Measurements from ENCODE around the gene PDLIM3. TPM values are rescaled to one million over a fixed set of nuclear protein-coding genes. Genes with fewer than 3 reads are reported as not detected.

PDLIM3 gene
- total RNA-seq, 1 donor from 2014 or later: 2.5 TPM

DNA sequence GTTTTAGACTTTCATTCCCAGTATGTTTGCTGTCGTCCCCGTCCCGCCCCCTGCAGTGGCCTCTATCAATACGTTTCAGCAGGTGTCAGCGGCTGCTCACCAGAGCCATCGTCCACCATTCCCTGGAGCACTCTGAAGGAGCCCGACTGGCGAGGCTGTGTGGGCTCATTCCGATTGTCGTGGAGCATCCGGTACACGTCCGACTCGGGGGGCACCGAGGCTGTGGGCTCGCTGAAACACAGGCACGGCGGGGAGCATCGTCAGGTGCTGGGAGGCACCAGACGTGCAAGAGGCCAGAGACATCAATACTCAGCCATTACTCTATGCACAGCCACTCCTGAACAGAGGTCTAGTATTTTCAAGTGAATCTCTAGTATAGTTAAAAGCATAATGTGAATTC, 28.9 kb downstream of the PDLIM3 start:
- Mint-ChIP-seq H3K27ac (no peak overlapping the region), H3K27me3 (ENCODE audit: low read depth) (peaks cover 27% of the 10 kb centered on the region), H3K36me3 (ENCODE audit: low read depth) (no peaks in the 10 kb centered on the region), H3K9me3 (no peaks in the 10 kb centered on the region), H3K4me3 (ENCODE audit: low read depth) (no peak overlapping the region), H3K4me1 (ENCODE audit: low read depth) (no peaks in the 10 kb centered on the region)
- no peak for DNase-seq (ENCODE audit: low spot score)
- intact Hi-C loops (cut with micrococcal nuclease): no loop called here

DNA sequence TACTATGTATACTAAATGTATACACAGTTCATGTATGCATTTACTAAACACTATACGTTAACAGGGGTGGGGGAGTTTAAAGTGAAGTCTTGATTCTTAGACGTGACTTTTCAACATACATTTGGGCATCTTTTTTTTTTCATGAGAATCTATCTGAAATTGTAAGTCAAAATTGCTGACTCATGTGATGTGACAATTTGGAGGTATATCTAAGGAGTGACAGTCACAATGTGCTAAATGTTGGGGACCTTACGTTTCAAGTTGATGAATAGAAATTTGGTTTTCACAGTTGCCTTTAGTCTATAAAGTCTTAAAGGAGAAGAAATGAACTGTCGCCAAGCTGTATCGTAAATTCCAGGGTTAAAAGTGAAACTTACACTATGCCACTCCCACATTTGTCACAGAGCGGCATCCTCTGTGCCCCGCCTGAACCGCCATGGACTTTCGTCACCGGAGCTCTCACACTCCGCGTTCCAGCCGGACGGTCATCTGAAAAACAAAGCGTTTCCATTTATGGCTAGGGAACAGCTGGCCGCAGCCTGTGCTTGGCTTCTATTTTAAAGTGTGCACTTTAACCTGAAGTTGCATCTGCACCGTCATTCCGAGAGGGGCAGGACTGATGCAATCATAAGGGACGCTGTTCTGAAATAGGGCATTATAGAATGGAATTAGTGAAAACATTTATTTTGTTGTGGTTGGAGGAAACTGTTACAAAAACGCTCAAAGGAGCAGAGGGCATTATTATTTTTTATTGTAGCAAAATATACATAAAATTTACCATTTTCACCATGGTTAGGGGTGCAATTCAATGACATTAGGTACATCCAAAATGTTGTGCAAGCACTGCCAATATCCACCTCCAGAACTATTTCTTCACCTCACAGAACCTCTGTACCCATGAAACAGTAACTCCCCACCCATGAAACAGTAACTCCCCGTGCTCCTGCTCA, 30.9 kb downstream of the PDLIM3 start:
- Mint-ChIP-seq H3K9me3 (no peaks in the 10 kb centered on the region), H3K27ac (no peak overlapping the region), H3K27me3 (ENCODE audit: low read depth) (peaks cover 13% of the 10 kb centered on the region), H3K4me3 (ENCODE audit: low read depth) (no peak overlapping the region), H3K4me1 (ENCODE audit: low read depth) (no peaks in the 10 kb centered on the region), H3K36me3 (ENCODE audit: low read depth) (no peaks in the 10 kb centered on the region)
- DNase-seq (ENCODE audit: low spot score): no peak
- intact Hi-C loops (cut with micrococcal nuclease): no loop called here

DNA sequence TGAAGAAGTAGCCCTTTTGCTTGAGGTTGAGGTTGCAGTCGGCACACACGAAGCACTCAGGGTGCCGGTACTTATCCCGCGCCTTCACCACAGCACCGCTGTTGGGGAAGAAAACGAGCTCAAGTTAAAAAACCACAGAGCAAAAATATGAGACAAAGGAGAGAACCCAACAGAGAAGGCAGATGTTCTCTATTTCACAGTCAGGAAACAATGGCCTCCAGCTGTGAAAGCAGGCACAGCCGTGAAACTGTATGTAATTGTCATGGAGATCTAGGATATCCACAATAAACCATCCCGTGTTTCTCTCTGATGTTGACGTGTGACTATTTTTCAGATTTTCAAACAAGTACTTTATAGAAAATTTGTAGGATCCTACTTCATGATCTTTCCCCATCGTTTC, 32.9 kb downstream of the PDLIM3 start:
- no peak overlapping the region for H3K4me3 Mint-ChIP-seq (ENCODE audit: low read depth)
- H3K27me3 Mint-ChIP-seq (ENCODE audit: low read depth): peaks cover 3% of the 10 kb centered on the region
- no peaks in the 10 kb centered on the region for H3K4me1 Mint-ChIP-seq (ENCODE audit: low read depth)
- DNase-seq (ENCODE audit: low spot score): no peak
- intact Hi-C loops (cut with micrococcal nuclease): no loop called here
- no peaks in the 10 kb centered on the region for H3K9me3 Mint-ChIP-seq
- H3K36me3 Mint-ChIP-seq (ENCODE audit: low read depth): no peaks in the 10 kb centered on the region
- no peak overlapping the region for H3K27ac Mint-ChIP-seq

DNA sequence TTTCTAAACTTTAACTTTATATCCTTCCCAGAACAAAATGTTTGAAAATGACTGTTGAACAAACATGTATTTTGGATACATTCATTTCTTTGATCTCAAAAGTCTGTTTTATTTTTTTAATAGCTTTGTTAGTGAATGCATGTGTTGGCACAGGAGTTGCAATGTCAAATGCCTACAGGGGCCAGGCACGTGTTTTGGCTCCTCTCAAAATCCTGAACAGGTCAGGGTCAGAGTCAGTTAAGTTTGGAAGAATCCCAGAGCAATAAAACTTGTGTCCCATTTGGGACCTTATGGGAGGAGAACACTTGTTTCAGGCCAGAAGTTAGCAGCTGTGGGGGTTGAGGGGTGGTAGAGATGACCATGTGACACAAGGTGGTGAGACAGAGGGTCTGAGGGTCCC, 34.7 kb downstream of the PDLIM3 start:
- H3K9me3 Mint-ChIP-seq: no peaks in the 10 kb centered on the region
- no peaks in the 10 kb centered on the region for H3K4me1 Mint-ChIP-seq (ENCODE audit: low read depth)
- H3K36me3 Mint-ChIP-seq (ENCODE audit: low read depth): no peaks in the 10 kb centered on the region
- DNase-seq (ENCODE audit: low spot score): no peak
- no peaks in the 10 kb centered on the region for H3K27me3 Mint-ChIP-seq (ENCODE audit: low read depth)
- intact Hi-C loops (cut with micrococcal nuclease): no loop called here
- no peak overlapping the region for H3K27ac Mint-ChIP-seq
- no peak overlapping the region for H3K4me3 Mint-ChIP-seq (ENCODE audit: low read depth)

DNA sequence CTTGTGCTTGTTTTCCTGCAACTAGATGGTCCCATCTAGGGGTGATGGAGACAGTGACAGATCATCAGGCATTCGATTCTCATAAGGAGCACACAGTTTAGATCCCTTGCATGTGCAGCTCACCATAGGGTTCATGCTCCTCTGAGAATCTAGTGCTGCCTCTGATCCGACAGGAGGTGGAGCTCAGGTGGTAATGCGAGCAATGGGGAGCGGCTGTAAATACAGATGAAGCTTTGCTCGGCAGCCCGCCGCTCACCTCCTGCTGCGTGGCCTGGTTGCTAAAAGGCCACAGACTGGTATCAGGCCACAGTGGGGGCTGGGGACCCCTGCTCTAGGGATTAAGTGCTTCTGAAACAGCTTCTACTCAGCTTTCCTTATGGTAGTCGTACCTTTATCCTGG, 35.3 kb downstream of the PDLIM3 start:
- H3K9me3 Mint-ChIP-seq: no peaks in the 10 kb centered on the region
- H3K4me3 Mint-ChIP-seq (ENCODE audit: low read depth): no peak overlapping the region
- H3K36me3 Mint-ChIP-seq (ENCODE audit: low read depth): no peaks in the 10 kb centered on the region
- no peaks in the 10 kb centered on the region for H3K4me1 Mint-ChIP-seq (ENCODE audit: low read depth)
- intact Hi-C loops (cut with micrococcal nuclease): no loop called here
- H3K27me3 Mint-ChIP-seq (ENCODE audit: low read depth): no peaks in the 10 kb centered on the region
- H3K27ac Mint-ChIP-seq: no peak overlapping the region
- DNase-seq (ENCODE audit: low spot score): no peak

DNA sequence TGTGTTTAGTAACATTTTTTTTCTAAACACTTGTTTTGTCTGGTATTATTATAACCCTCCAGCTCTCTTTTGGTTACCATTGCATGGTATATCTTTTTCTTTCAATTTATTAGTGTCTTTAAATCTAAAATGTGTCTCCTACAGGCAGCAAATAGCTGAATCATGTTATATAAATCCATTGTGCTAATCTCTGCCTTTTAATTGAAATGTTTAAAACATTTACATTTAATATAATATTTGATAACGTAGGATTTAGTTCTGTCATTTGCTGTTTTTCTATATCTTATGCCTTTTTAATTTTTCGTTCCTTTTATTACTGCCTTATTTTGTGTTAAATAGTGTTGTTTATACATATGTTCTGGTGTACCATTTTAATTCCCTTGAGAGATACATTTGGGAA, 46.7 kb downstream of the PDLIM3 start:
- H3K27me3 Mint-ChIP-seq (ENCODE audit: low read depth): peaks cover 10% of the 10 kb centered on the region
- H3K27ac Mint-ChIP-seq: no peak overlapping the region
- H3K4me1 Mint-ChIP-seq (ENCODE audit: low read depth): no peaks in the 10 kb centered on the region
- intact Hi-C loops (cut with micrococcal nuclease): no loop called here
- H3K36me3 Mint-ChIP-seq (ENCODE audit: low read depth): no peaks in the 10 kb centered on the region
- H3K4me3 Mint-ChIP-seq (ENCODE audit: low read depth): no peak overlapping the region
- H3K9me3 Mint-ChIP-seq: peaks cover 20% of the 10 kb centered on the region
- DNase-seq (ENCODE audit: low spot score): no peak

DNA sequence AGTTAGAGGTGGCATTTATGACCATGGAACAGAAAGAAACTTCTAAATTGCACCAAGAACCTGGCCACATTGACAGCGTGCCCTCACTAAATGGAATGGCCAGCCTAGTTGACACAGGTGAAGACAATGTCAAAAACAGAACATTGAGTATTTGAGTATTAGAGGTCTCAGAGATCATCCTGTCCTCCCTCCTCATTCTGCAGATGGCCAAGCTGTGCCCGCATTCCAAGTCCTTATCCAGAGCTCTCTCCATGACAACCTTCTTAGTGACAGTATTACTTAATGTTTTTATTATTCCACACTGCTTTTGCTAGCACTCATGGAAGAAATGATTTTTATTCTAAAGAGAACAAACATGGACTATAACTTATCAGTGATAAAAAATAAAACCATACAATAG, 53.9 kb downstream of the PDLIM3 start:
- DNase-seq (ENCODE audit: low spot score): no peak
- intact Hi-C loops (cut with micrococcal nuclease): no loop called here
- Mint-ChIP-seq H3K4me1 (ENCODE audit: low read depth) (peaks cover 4% of the 10 kb centered on the region), H3K27me3 (ENCODE audit: low read depth) (peaks cover 53% of the 10 kb centered on the region), H3K9me3 (no peaks in the 10 kb centered on the region), H3K4me3 (ENCODE audit: low read depth) (no peak overlapping the region), H3K36me3 (ENCODE audit: low read depth) (no peaks in the 10 kb centered on the region), H3K27ac (no peak overlapping the region)

DNA sequence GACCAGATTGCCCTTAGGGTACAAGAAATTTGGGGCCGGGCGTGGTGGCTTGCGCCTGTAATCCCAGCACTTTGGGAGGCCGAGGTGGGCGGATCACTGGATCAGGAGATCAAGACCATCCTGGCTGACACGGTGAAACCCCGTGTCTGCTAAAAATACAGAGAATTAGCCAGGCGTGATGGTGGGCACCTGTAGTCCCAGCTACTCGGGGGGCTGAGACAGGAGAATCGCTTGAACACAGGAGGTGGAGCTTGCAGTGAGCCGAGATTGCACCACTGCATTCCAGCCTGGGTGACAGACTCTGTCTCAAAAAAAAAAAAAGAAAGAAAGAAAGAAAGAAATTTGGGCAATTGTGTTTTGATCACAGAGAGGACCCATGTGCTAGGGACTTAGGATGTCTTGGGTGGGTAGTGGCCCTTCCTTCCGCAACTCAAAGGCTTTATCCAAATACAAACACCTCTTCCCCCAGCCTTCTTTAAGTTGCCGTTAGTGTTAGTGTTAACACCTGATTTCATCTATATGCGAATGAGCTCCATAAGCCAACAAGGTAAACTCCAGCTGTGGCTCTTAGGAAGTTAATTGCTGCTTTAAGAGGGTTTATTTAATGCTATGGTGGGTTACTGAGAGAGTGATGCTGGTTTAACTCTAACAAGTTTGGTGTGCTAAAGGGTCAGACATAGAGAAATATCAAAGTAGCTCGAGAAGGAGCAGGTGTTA, 55.1 kb downstream of the PDLIM3 start:
- intact Hi-C loops (cut with micrococcal nuclease): no loop called here
- DNase-seq (ENCODE audit: low spot score): no peak
- Mint-ChIP-seq H3K27me3 (ENCODE audit: low read depth) (peaks cover 52% of the 10 kb centered on the region), H3K9me3 (no peaks in the 10 kb centered on the region), H3K27ac (no peak overlapping the region), H3K4me1 (ENCODE audit: low read depth) (peaks cover 4% of the 10 kb centered on the region), H3K4me3 (ENCODE audit: low read depth) (no peak overlapping the region), H3K36me3 (ENCODE audit: low read depth) (no peaks in the 10 kb centered on the region)

DNA sequence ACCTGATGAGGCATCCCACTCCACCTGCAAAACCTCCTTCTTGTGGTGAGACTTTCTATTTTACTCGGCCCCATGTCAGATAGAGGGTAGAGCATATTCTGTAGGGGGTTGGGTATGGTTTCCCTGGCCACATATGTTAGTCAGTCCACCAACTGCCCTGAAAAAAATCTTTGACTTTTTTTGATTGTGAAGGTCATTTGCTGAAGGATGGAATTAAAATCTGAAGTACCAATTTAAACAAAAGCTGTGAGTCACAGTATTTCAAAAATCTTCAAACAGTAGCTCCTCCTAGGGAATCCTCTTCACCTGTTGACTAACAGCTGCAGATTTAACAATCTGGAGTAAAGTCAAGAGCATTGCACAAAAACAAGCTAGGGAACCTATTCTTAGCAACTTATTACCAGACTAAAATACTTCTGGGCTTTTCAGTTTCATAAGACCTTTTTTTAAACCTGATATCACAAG, 55.8 kb downstream of the PDLIM3 start:
- no peak overlapping the region for H3K4me3 Mint-ChIP-seq (ENCODE audit: low read depth)
- H3K9me3 Mint-ChIP-seq: no peaks in the 10 kb centered on the region
- no peak for DNase-seq (ENCODE audit: low spot score)
- no peaks in the 10 kb centered on the region for H3K36me3 Mint-ChIP-seq (ENCODE audit: low read depth)
- H3K27me3 Mint-ChIP-seq (ENCODE audit: low read depth): peaks cover 52% of the 10 kb centered on the region
- intact Hi-C loops (cut with micrococcal nuclease): no loop called here
- no peak overlapping the region for H3K27ac Mint-ChIP-seq
- peaks cover 4% of the 10 kb centered on the region for H3K4me1 Mint-ChIP-seq (ENCODE audit: low read depth)

DNA sequence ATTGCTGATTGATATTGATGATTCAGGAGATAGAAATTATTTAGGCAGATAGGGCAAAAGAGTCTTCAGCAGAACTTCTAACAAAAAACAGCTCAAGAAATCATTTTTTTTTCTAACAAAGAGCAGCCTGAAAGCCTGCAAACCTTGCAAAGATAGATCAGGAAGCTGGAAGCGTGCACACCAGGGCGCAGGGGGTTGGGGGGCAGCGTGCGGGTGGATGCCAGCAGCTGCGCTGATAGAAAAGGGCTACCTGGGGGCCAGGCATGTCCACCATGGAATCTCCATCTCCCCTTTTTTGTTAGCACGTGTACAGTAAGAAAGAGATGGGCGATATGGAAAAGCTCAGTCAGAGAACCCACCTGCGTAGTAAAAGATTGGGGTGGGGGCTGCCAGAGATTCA, 62.1 kb downstream of the PDLIM3 start:
- DNase-seq (ENCODE audit: low spot score): no peak
- intact Hi-C loops (cut with micrococcal nuclease): loop anchor here (5.0 kb wide), 2 partner anchors 719 to 1966 kb away; partner anchors contain the start of genes CYP4V2 and ING2
- Mint-ChIP-seq H3K36me3 (ENCODE audit: low read depth) (no peaks in the 10 kb centered on the region), H3K27ac (no peak overlapping the region), H3K4me1 (ENCODE audit: low read depth) (peaks cover 8% of the 10 kb centered on the region), H3K27me3 (ENCODE audit: low read depth) (peaks cover 46% of the 10 kb centered on the region), H3K4me3 (ENCODE audit: low read depth) (no peak overlapping the region), H3K9me3 (no peaks in the 10 kb centered on the region)

DNA sequence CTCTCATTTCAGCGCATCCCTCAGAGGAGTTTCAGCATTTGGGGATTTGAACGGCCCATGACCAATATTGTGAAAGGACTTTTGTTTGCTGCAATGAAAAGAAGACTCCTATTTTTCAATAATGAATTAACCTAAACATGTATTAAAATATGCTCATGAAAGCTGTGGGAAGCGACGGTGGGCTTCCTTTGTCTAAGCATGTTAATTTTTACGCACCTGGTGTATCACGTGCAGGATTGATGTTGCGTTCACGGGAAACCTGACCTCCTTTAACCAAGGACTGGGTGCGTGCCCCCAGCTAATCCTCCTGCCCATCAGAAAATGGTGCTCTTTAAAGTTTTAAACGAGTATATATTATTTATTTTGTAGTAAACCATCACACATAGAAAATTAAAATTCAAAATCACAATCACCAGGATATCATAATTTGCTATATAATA, 63.2 kb downstream of the PDLIM3 start:
- no peaks in the 10 kb centered on the region for H3K36me3 Mint-ChIP-seq (ENCODE audit: low read depth)
- peaks cover 44% of the 10 kb centered on the region for H3K27me3 Mint-ChIP-seq (ENCODE audit: low read depth)
- H3K4me3 Mint-ChIP-seq (ENCODE audit: low read depth): peak overlapping the region; percentile 88
- no peak overlapping the region for H3K27ac Mint-ChIP-seq
- no peak for DNase-seq (ENCODE audit: low spot score)
- H3K4me1 Mint-ChIP-seq (ENCODE audit: low read depth): peaks cover 8% of the 10 kb centered on the region
- no peaks in the 10 kb centered on the region for H3K9me3 Mint-ChIP-seq
- intact Hi-C loops (cut with micrococcal nuclease): loop anchor here (5.0 kb wide), 2 partner anchors 720 to 1965 kb away; partner anchors contain the start of genes CYP4V2 and ING2

DNA sequence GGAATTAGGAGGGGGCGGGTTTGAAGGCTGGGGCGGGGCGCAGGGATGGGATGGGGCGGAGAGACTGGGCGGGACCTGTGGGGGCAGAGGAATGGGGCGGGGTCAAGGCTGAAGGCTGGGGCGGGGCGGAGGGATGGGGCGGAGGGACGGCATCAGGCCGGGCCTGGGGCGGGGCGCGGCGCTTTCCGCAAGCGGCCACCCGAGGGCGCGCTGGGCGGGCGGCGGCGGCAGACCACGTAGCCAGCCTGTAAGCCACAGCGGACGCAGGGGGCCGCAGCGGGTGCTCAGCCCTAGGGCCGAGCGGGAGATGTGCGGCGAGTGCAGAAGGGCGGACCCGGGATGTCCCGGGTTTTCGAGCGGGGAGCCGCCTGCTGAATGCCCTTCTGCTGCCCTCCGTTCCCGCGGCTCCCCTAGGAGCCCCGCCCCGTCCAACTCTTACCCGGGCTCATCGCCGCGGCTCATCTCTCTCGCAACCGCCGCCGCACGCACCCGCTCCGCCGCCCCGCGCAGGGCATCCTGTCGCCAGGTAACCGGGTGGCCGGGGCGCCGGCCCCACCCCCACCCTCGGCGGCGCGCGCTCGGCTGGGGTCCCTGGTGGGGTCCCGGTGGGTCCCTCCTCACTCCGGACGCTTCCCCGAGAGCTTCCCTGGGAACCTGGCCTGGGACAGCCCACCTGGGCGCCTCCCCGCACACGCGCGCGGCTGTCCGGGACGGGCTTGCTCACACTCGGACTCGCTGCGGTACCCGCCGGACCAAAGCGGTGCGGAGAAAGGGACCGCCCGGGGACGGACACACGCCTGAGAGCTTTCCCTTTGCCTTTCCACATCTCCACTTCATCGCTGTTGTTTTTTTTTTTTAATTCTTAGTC, 63.8 kb downstream of the PDLIM3 start, which contains the start of gene CCDC110:
CCDC110 (minus strand) TSS at position 499 of the 868 bp plus-strand sequence; CDS start at position 449, 50 bp downstream.
- DNase-seq (ENCODE audit: low spot score): peak; percentile 79
- Mint-ChIP-seq H3K4me3 (ENCODE audit: low read depth) (peak within 1 kb of the TSS; percentile 88), H3K9me3 (no peaks in the 10 kb centered on the region), H3K27me3 (ENCODE audit: low read depth) (peaks cover 44% of the 10 kb centered on the region), H3K27ac (no peak within 1 kb of the TSS), H3K4me1 (ENCODE audit: low read depth) (peaks cover 8% of the 10 kb centered on the region), H3K36me3 (ENCODE audit: low read depth) (no peaks in the 10 kb centered on the region)
- intact Hi-C loops (cut with micrococcal nuclease): loop anchor here (1.0 to 5.0 kb wide), 6 partner anchors 46 to 1964 kb away; partner anchors contain the start of genes ANKRD37, CFAP97, CYP4V2 and ING2

All from activated T-helper 2 cell treated with anti-CD3 and anti-CD28 coated beads, Interferon-gamma antibody, Interleukin-2, Interleukin-4, amounts not matched to agents 10 μg/mL and 5 μg/mL and 100 μg/mL, durations not matched to agents 14 hours and 24 hours and 36 hours (primary cell).